CD4-positive, alpha-beta T cell (primary cell): ENCODE measurements around the gene TAS2R3. TPM values are rescaled to one million over a fixed set of nuclear protein-coding genes. Genes with fewer than 3 reads are reported as not detected.
"Not testable (repeated sequence)": the region's sequence is repeated elsewhere in the genome, so short reads cannot be mapped to it uniquely, and the experiment has no call there.

Experiments
- ATAC-seq: fragments of 200-7000 bp; cut with Tn5 transposase; one replicate; pipeline ENCODE4 v1.10.0; 2022; ENCODE audit warnings: mild to moderate bottlenecking; ENCODE audit not compliant: poor library complexity
- CTCF ChIA-PET: fragments of 350-600 bp; sonication (Branson Sonifier 250); formaldehyde crosslinking; loops from one replicate; lab custom pipeline; 2021; ENCODE audit warnings: antibody characterized with exemption, inconsistent platforms; lab: Charles Lee
- POLR2A ChIA-PET: fragments of 350-600 bp; sonication (Branson Sonifier 250); formaldehyde crosslinking; loops from one replicate; lab custom pipeline; 2021; ENCODE audit warnings: antibody characterized with exemption, inconsistent platforms; lab: Charles Lee
- DNase-seq, 14 experiments: peaks; one replicate each; pipeline ENCODE4 v3.0.0-alpha.2; 2013 to 2020; ENCODE audit warnings: mixed read lengths in 2 of 14
- H3K27ac ChIP-seq, 2 donors: one replicate each; pipeline versions ENCODE4 v1.5.1 to v1.7.0; 2013; ENCODE audit warnings: low read length in 2 of 2, low read depth in 1 of 2, mild to moderate bottlenecking in 1 of 2
- H3K27me3 ChIP-seq, 2 experiments: 1 replicate in 1 of 2; 2 replicates in 1 of 2; pipeline versions ENCODE4 v1.6.1 to v1.7.0; 2013; ENCODE audit warnings: low read length in 2 of 2, control low read depth in 1 of 2, mild to moderate bottlenecking in 1 of 2, moderate library complexity in 1 of 2; ENCODE audit not compliant: insufficient read depth in 2 of 2, control insufficient read depth in 1 of 2
- H3K36me3 ChIP-seq: one replicate; pipeline ENCODE4 v1.6.1; 2013; ENCODE audit warnings: low read length, control low read depth; ENCODE audit not compliant: insufficient read depth
- H3K4me1 ChIP-seq: one replicate; pipeline ENCODE4 v1.6.1; 2013; ENCODE audit warnings: low read length, control low read depth; ENCODE audit not compliant: insufficient read depth
- H3K4me3 ChIP-seq: one replicate; pipeline ENCODE4 v1.5.1; 2013; ENCODE audit warnings: mild to moderate bottlenecking, low read length, moderate library complexity
- H3K9me3 ChIP-seq, 2 experiments: 1 replicate in 1 of 2; 2 replicates in 1 of 2; pipeline versions ENCODE4 v1.6.1 to v1.7.0; 2013; ENCODE audit warnings: low read length in 2 of 2, mild to moderate bottlenecking in 2 of 2, control low read depth in 1 of 2, moderate library complexity in 1 of 2; ENCODE audit not compliant: control insufficient read depth in 1 of 2, insufficient read depth in 1 of 2
- H3K27ac Mint-ChIP-seq: one replicate; pipeline ENCODE4 v1.8.0; 2020; ENCODE audit warnings: mixed read lengths
- H3K27me3 Mint-ChIP-seq: one replicate; pipeline ENCODE4 v1.8.0; 2021; ENCODE audit warnings: mixed read lengths
- H3K36me3 Mint-ChIP-seq: one replicate; pipeline ENCODE4 v1.8.0; 2021; ENCODE audit warnings: low read depth, mixed read lengths
- H3K4me1 Mint-ChIP-seq: one replicate; pipeline ENCODE4 v1.8.0; 2021; ENCODE audit warnings: low read depth, mixed read lengths
- H3K4me3 Mint-ChIP-seq: one replicate; pipeline ENCODE4 v1.8.0; 2020; ENCODE audit warnings: mild to moderate bottlenecking, mixed read lengths
- H3K9me3 Mint-ChIP-seq: one replicate; pipeline ENCODE4 v1.8.0; 2020; ENCODE audit warnings: mixed read lengths
- intact Hi-C, 2 experiments: fragments of 100-400 bp; cut with DNase I in 1 of 2; cut with micrococcal nuclease in 1 of 2; formaldehyde crosslinking; loops; one replicate each; pipeline versions ENCODE4 v1.15.1 to v1.9.0; 2023 to 2025; cut with DNase I, micrococcal nuclease
- total RNA-seq, 174 experiments: library from RNA in 2 of 174; stranded (reverse) in 2 of 174; gene quantifications; one replicate each; pipeline ENCODE4 v1.2.3 and lab custom pipeline; 2021 to 2026
- TF ChIP-seq, protein P1 (sequence below): fragments of 200-600 bp; IDR thresholded peaks from one replicate; pipeline ENCODE4 v1.8.0; 2022; ENCODE audit warnings: antibody characterized with exemption, mild to moderate bottlenecking

Gene TAS2R3
- total RNA-seq, 2 experiments from 2014 or later = 0.25 to 0.31 TPM

GRCh38 chr7:141748396-141748795 is 15.5 kb upstream of the TAS2R3 start:
- Mint-ChIP-seq H3K27me3 (no peaks in the 10 kb centered on the region), H3K4me3 (no peak overlapping the region), H3K9me3 (peaks cover 4% of the 10 kb centered on the region), H3K36me3 (peaks cover 92% of the 10 kb centered on the region), H3K27ac (no peak overlapping the region), H3K4me1 (peaks cover 15% of the 10 kb centered on the region)
- ATAC-seq (no peak), DNase-seq (no peak)
- Histone ChIP-seq H3K4me3 (no peak overlapping the region), H3K27ac (no peak overlapping the region), H3K27me3 (no peaks in the 10 kb centered on the region), H3K4me1 (no peaks in the 10 kb centered on the region), H3K9me3 (peaks cover 14 to 27% of the 10 kb centered on the region in 2 experiments), H3K36me3 (peaks cover 94% of the 10 kb centered on the region)
- CTCF ChIA-PET = no interaction called here
- intact Hi-C loops = no loop called here
- TF ChIP-seq, protein P1, sequence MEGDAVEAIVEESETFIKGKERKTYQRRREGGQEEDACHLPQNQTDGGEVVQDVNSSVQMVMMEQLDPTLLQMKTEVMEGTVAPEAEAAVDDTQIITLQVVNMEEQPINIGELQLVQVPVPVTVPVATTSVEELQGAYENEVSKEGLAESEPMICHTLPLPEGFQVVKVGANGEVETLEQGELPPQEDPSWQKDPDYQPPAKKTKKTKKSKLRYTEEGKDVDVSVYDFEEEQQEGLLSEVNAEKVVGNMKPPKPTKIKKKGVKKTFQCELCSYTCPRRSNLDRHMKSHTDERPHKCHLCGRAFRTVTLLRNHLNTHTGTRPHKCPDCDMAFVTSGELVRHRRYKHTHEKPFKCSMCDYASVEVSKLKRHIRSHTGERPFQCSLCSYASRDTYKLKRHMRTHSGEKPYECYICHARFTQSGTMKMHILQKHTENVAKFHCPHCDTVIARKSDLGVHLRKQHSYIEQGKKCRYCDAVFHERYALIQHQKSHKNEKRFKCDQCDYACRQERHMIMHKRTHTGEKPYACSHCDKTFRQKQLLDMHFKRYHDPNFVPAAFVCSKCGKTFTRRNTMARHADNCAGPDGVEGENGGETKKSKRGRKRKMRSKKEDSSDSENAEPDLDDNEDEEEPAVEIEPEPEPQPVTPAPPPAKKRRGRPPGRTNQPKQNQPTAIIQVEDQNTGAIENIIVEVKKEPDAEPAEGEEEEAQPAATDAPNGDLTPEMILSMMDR = no peak
- POLR2A ChIA-PET = no interaction called here

DNA sequence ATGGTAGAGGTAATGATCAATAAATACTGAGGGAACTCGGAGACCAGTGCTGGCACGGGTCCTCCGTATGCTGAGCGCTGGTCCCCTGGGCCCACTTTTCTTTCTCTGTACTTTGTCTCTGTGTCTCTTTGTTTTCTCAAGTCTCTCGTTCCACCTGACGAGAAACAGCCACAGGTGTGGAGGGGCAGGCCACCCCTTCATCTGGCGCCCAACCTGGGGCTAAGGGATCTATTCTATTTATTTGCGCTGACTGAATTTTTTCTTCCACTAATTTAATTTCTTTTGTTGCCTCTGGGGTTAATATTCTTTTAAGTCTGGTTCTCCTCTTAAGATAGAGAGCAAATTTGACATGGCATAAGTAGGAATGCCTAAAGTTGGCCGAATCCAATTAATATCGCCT is 12.0 kb upstream of the TAS2R3 start:
- H3K4me3 Mint-ChIP-seq, H3K4me1 ChIP-seq, CTCF ChIA-PET, H3K4me1 Mint-ChIP-seq, DNase-seq, ATAC-seq, H3K4me3 ChIP-seq, H3K9me3 Mint-ChIP-seq, H3K27me3 Mint-ChIP-seq, H3K27ac ChIP-seq, H3K27ac Mint-ChIP-seq, POLR2A ChIA-PET, H3K27me3 ChIP-seq: not testable (repeated sequence)
- intact Hi-C loops = loop anchor here in 1 of 2 experiments (5.0 kb wide), 1 partner anchor 955 kb away; no protein-coding TSS in a partner anchor
- Histone ChIP-seq H3K9me3 (peaks cover 14 to 27% of the 10 kb centered on the region in 2 experiments), H3K36me3 (peaks cover 84% of the 10 kb centered on the region)
- H3K36me3 Mint-ChIP-seq = peaks cover 93% of the 10 kb centered on the region

DNA sequence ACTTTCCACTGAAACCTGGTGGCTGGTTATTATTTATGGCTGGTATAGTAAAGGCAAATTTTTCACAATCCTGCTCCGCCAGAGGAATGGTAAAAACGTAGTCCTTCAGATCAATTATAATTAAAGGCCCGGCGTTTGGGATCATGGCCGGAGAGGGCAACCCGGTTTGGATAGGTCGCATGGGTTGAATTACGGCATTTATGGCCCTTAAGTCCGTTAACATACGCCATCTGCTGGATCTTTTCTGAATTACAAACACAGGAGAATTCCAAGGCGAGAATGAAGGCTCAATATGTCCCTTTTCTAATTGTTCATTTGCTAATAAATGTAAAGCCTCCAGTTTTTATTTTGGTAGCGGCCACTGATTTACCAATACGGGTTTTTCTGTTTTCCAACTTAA is 11.3 kb upstream of the TAS2R3 start:
- Histone ChIP-seq H3K27me3 (no peaks in the 10 kb centered on the region), H3K9me3 (peaks cover 14 to 27% of the 10 kb centered on the region in 2 experiments), H3K4me1 (no peaks in the 10 kb centered on the region), H3K36me3 (peaks cover 87% of the 10 kb centered on the region), H3K27ac (no peak overlapping the region), H3K4me3 (no peak overlapping the region)
- intact Hi-C loops = loop anchor here in 1 of 2 experiments (5.0 kb wide), 1 partner anchor 955 kb away; no protein-coding TSS in a partner anchor
- no peak overlapping the region for H3K4me3 Mint-ChIP-seq
- ATAC-seq (no peak), DNase-seq (peak in 2 of 14 experiments; percentile 13 to 18)
- TF ChIP-seq, protein P1 = no peak
- no peaks in the 10 kb centered on the region for H3K4me1 Mint-ChIP-seq
- peaks cover 99% of the 10 kb centered on the region for H3K36me3 Mint-ChIP-seq
- peaks cover 4% of the 10 kb centered on the region for H3K9me3 Mint-ChIP-seq
- POLR2A ChIA-PET = no interaction called here
- CTCF ChIA-PET = no interaction called here
- no peak overlapping the region for H3K27ac Mint-ChIP-seq
- no peaks in the 10 kb centered on the region for H3K27me3 Mint-ChIP-seq

GRCh38 chr7:141754939-141755338 is 9.0 kb upstream of the TAS2R3 start:
- H3K9me3 Mint-ChIP-seq = peaks cover 2% of the 10 kb centered on the region
- peaks cover 14 to 25% of the 10 kb centered on the region in 2 experiments for H3K9me3 ChIP-seq
- H3K4me3 Mint-ChIP-seq = no peak overlapping the region
- H3K36me3 Mint-ChIP-seq = peaks cover 97% of the 10 kb centered on the region
- POLR2A ChIA-PET = no interaction called here
- H3K4me1 Mint-ChIP-seq = no peaks in the 10 kb centered on the region
- no peak overlapping the region for H3K4me3 ChIP-seq
- no peaks in the 10 kb centered on the region for H3K27me3 Mint-ChIP-seq
- no peak overlapping the region for H3K27ac Mint-ChIP-seq
- CTCF ChIA-PET = no interaction called here
- peak; percentile 59 for ATAC-seq
- peaks cover 83% of the 10 kb centered on the region for H3K36me3 ChIP-seq
- peak in 4 of 14 experiments; percentile 4 to 46 (median 33) for DNase-seq
- intact Hi-C loops = loop anchor here in 1 of 2 experiments (5.0 kb wide), 1 partner anchor 958 kb away; no protein-coding TSS in a partner anchor
- no peak overlapping the region for H3K27ac ChIP-seq
- H3K4me1 ChIP-seq = no peaks in the 10 kb centered on the region
- H3K27me3 ChIP-seq = no peaks in the 10 kb centered on the region
- TF ChIP-seq, protein P1 = peak; percentile 35

DNA sequence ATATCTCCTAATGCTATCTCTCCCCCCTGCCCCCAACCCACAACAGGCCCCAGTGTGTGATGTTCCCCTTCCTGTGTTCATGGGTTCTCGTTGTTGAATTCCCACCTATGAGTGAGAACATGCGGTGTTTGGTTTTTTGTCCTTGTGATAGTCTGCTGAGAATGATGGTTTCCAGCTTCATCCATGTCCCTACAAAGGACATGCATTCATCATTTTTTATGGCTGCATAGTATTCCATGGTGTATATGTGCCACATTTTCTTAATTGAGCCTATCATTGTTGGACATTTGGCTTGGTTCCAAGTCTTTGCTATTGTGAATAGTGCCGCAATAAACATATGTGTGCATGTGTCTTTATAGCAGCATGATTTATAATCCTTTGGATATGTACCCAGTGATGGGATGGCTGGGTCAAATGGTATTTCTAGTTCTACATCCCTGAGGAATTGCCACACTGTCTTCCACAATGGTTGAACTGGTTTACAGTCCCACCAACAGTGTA is 6.2 kb downstream of the TAS2R3 start:
- H3K4me3 ChIP-seq, H3K4me1 ChIP-seq, H3K27ac Mint-ChIP-seq, H3K4me3 Mint-ChIP-seq, H3K4me1 Mint-ChIP-seq, H3K27ac ChIP-seq, H3K27me3 Mint-ChIP-seq, H3K36me3 ChIP-seq, ATAC-seq, H3K27me3 ChIP-seq, H3K9me3 Mint-ChIP-seq, POLR2A ChIA-PET, H3K9me3 ChIP-seq, CTCF ChIA-PET, DNase-seq, intact Hi-C loops: not testable (repeated sequence)
- H3K36me3 Mint-ChIP-seq = peaks cover 65% of the 10 kb centered on the region
